IPS-NIHi7 (cell line): ENCODE data around the gene HMCN2.
"Not testable (repeated sequence)": the region's sequence is repeated elsewhere in the genome, so short reads cannot be mapped to it uniquely, and the experiment has no call there.

Source experiments
- DNase-seq: peaks from one replicate; pipeline ENCODE4 v3.0.0; 2012; ENCODE audit warnings: mixed read lengths; ENCODE audit errors: extremely low spot score

The HMCN2 gene

GRCh38 chr9:130330202-130330862, 64.8 kb downstream of the HMCN2 start:
- no peak for DNase-seq

- DNase-seq = no peak
These were observed 65.5 kb downstream of the HMCN2 start for GRCh38 chr9:130331061-130331460.

- DNase-seq = no peak
These were observed 66.0 kb downstream of the HMCN2 start for GRCh38 chr9:130331573-130331972.

GRCh38 chr9:130332384-130332926, 66.9 kb downstream of the HMCN2 start:
- DNase-seq = no peak

GRCh38 chr9:130333041-130333711, 67.6 kb downstream of the HMCN2 start:
- DNase-seq = no peak

GRCh38 chr9:130333712-130334062, 68.1 kb downstream of the HMCN2 start:
- no peak for DNase-seq

GRCh38 chr9:130334915-130335314, 69.4 kb downstream of the HMCN2 start:
- DNase-seq = no peak

GRCh38 chr9:130336027-130336610, 70.6 kb downstream of the HMCN2 start:
- no peak for DNase-seq

GRCh38 chr9:130336885-130337284, 71.3 kb downstream of the HMCN2 start:
- no peak for DNase-seq

- DNase-seq = no peak
These were observed 71.8 kb downstream of the HMCN2 start for GRCh38 chr9:130337318-130337717.

GRCh38 chr9:130337784-130338380, 72.3 kb downstream of the HMCN2 start:
- no peak for DNase-seq

GRCh38 chr9:130338891-130339290, 73.3 kb downstream of the HMCN2 start:
- not testable (repeated sequence) for DNase-seq

GRCh38 chr9:130339306-130339705, 73.7 kb downstream of the HMCN2 start:
- no peak for DNase-seq

- no peak for DNase-seq
These were observed 74.5 kb downstream of the HMCN2 start for GRCh38 chr9:130340011-130340410.

GRCh38 chr9:130340557-130340956, 75.0 kb downstream of the HMCN2 start:
- DNase-seq = not testable (repeated sequence)

GRCh38 chr9:130341128-130341527, 75.6 kb downstream of the HMCN2 start:
- DNase-seq = no peak

- no peak for DNase-seq
These were observed 76.5 kb downstream of the HMCN2 start for GRCh38 chr9:130341839-130342713.

- DNase-seq = no peak
These were observed 77.1 kb downstream of the HMCN2 start for GRCh38 chr9:130342714-130343085.

- DNase-seq = peak; percentile 87
These were observed 77.9 kb downstream of the HMCN2 start for GRCh38 chr9:130343445-130343918.

GRCh38 chr9:130344366-130344765, 78.8 kb downstream of the HMCN2 start:
- no peak for DNase-seq
